Measurements from ENCODE around the gene SGTA. TPM values are rescaled to one million over a fixed set of nuclear protein-coding genes. Genes with fewer than 3 reads are reported as not detected.

Gene SGTA
- total and polyA plus RNA-seq, 2 of the 13 experiments (the other 11 are each of a cell fraction or from before 2014, with no cell fraction given), result 43.9 to 47.4 TPM

DNA sequence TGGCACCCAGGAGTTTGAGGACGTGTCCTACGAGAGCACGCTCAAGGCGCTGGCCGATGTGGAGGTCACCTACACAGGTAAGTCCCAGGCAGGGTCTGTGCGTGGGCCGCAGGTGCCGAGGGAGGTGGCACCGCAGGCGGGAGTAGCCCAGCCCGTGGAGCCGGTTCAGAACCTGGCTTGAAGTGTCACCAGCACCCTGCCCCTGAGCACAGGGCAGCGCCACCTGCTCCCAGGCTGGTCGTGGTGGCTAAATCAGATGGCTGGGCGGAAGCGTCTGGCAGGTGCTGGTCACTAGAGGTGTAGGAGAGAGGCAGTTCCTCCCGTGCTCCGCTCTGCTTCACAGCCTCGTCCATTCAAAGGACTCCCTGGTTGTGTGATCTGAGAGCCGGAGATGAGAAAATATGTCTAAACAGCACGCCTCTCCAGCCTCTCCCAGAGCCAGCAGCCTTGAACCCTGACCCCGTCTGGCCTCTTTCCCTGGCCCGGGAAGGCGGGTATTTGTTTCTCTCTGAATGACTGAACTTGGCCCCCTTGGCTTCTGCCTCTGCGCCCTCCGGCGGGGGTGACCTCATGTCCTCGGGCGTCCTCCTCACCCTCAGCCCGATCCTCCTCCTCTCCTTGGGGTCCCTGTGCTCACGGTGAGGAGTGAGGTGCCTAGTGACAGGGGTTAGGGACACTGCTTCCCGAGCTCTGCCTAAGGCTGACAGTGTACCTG lies 7.6 kb upstream of the SGTA start (continued):
- no peak for TF ChIP-seq ZNF75D (CRISPR knock-in tag; IDR thresholded peaks at IDR 0.05; ENCODE audit: borderline replicate concordance)
- TF ChIP-seq ZNF720 (CRISPR knock-in tag; IDR thresholded peaks at IDR 0.05), result no peak
- TF ChIP-seq HNRNPLL (IDR thresholded peaks at IDR 0.05; ENCODE audit: low read depth, low read length, poor library complexity, severe bottlenecking), result no peak
- TF ChIP-seq, protein P1, sequence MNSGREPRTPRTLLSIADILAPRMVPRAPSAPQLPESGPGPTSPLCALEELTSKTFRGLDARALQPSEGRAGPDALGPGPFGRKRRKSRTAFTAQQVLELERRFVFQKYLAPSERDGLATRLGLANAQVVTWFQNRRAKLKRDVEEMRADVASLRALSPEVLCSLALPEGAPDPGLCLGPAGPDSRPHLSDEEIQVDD (CRISPR knock-in tag; IDR thresholded peaks at IDR 0.05; ENCODE audit: borderline replicate concordance), result no peak
- TF ChIP-seq, protein P2, sequence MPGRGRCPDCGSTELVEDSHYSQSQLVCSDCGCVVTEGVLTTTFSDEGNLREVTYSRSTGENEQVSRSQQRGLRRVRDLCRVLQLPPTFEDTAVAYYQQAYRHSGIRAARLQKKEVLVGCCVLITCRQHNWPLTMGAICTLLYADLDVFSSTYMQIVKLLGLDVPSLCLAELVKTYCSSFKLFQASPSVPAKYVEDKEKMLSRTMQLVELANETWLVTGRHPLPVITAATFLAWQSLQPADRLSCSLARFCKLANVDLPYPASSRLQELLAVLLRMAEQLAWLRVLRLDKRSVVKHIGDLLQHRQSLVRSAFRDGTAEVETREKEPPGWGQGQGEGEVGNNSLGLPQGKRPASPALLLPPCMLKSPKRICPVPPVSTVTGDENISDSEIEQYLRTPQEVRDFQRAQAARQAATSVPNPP (CRISPR knock-in tag; IDR thresholded peaks at IDR 0.05), result no peak
- peak; percentile 39; the same call in 1 of the 2 replicates for TF ChIP-seq RCOR2 (CRISPR knock-in tag; IDR thresholded peaks at IDR 0.05)
- TF ChIP-seq FOXO1 (CRISPR knock-in tag; IDR thresholded peaks at IDR 0.05), result peak; percentile 61; the same call in 1 of the 2 replicates
- TF ChIP-seq ZFP90 (CRISPR knock-in tag; IDR thresholded peaks at IDR 0.05; ENCODE audit: borderline replicate concordance), result no peak; the same call in 1 of the 2 replicates
- peak; percentile 55; the same call in 1 of the 2 replicates for TF ChIP-seq RBFOX2 (IDR thresholded peaks at IDR 0.05; ENCODE audit: low read depth, low read length)
- TF ChIP-seq ARHGAP35 (CRISPR knock-in tag; IDR thresholded peaks at IDR 0.05; ENCODE audit: borderline replicate concordance), result no peak
- TF ChIP-seq HMG20B (CRISPR knock-in tag; conservative IDR thresholded peaks at IDR 0.05), result no peak
- TF ChIP-seq MYNN (CRISPR knock-in tag; IDR thresholded peaks at IDR 0.05; ENCODE audit: low read depth), result no peak
- TF ChIP-seq, protein P3, sequence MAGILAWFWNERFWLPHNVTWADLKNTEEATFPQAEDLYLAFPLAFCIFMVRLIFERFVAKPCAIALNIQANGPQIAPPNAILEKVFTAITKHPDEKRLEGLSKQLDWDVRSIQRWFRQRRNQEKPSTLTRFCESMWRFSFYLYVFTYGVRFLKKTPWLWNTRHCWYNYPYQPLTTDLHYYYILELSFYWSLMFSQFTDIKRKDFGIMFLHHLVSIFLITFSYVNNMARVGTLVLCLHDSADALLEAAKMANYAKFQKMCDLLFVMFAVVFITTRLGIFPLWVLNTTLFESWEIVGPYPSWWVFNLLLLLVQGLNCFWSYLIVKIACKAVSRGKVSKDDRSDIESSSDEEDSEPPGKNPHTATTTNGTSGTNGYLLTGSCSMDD (CRISPR knock-in tag; IDR thresholded peaks at IDR 0.05), result no peak
- no peak for TF ChIP-seq RAD21 (CRISPR knock-in tag; IDR thresholded peaks at IDR 0.05)
- no peak for TF ChIP-seq PAF1 (CRISPR knock-in tag; IDR thresholded peaks at IDR 0.05)
- TF ChIP-seq THAP11 (CRISPR knock-in tag; IDR thresholded peaks at IDR 0.05), result peak; percentile 71; the same call in 1 of the 2 replicates
- TF ChIP-seq, protein P4, sequence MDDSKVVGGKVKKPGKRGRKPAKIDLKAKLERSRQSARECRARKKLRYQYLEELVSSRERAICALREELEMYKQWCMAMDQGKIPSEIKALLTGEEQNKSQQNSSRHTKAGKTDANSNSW (CRISPR knock-in tag; IDR thresholded peaks at IDR 0.05; ENCODE audit: borderline replicate concordance), result no peak
- no peak for TF ChIP-seq ZNF567 (CRISPR knock-in tag; IDR thresholded peaks at IDR 0.05; ENCODE audit: borderline replicate concordance)
- TF ChIP-seq KLF16 (CRISPR knock-in tag; IDR thresholded peaks at IDR 0.05), result peak in 1 of 2 experiments; percentile 75; a peak in 2 of 4 replicates
- peak; percentile 96 for TF ChIP-seq NR2F6 (IDR thresholded peaks at IDR 0.05)
- peak; percentile 98 for TF ChIP-seq NR2F6 (CRISPR knock-in tag; IDR thresholded peaks at IDR 0.05)
- no peak for TF ChIP-seq ZNF674 (CRISPR knock-in tag; IDR thresholded peaks at IDR 0.05; ENCODE audit: low read depth)
- TF ChIP-seq ELF3 (CRISPR knock-in tag; IDR thresholded peaks at IDR 0.05), result peak; percentile 69; the same call in 1 of the 2 replicates
- no peak for TF ChIP-seq ZNF550 (CRISPR knock-in tag; IDR thresholded peaks at IDR 0.05; ENCODE audit: borderline replicate concordance)
- TF ChIP-seq, protein P5, sequence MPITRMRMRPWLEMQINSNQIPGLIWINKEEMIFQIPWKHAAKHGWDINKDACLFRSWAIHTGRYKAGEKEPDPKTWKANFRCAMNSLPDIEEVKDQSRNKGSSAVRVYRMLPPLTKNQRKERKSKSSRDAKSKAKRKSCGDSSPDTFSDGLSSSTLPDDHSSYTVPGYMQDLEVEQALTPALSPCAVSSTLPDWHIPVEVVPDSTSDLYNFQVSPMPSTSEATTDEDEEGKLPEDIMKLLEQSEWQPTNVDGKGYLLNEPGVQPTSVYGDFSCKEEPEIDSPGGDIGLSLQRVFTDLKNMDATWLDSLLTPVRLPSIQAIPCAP (CRISPR knock-in tag; IDR thresholded peaks at IDR 0.05; ENCODE audit: low read depth), result no peak
- no peak for TF ChIP-seq ZNF549 (CRISPR knock-in tag; IDR thresholded peaks at IDR 0.05)
- TF ChIP-seq ZNF282 (IDR thresholded peaks at IDR 0.05; ENCODE audit: partially characterized antibody), result no peak

Measured in HepG2 (cell line).